Tibial artery (tissue), 4 donors: Measurements from ENCODE around the gene SPATA32.
A peak's percentile ranks its signal among the peaks of the same experiment; 100 is the strongest.

Source experiments
- DNase-seq, 2 donors: peaks; one replicate each; pipeline ENCODE4 v3.0.0-alpha.2; 2019
- H3K27ac ChIP-seq, 2 donors: fragments of 200-600 bp; sonication (generic) in 1 of 2; 1 replicate in 1 of 2; 2 replicates in 1 of 2; pipeline ENCODE4 v1.5.1; 2018 to 2019; ENCODE audit warnings: mild to moderate bottlenecking in 1 of 2
- H3K27me3 ChIP-seq, 2 donors: fragments of 200-600 bp; sonication (generic) in 1 of 2; one replicate each; pipeline versions ENCODE4 v1.5.1 to v1.6.0; 2016 to 2019
- H3K36me3 ChIP-seq, 3 donors: fragments of 200-600 bp; sonication (generic) in 2 of 3; one replicate each; pipeline ENCODE4 v1.5.1; 2016 to 2019; ENCODE audit warnings: mild to moderate bottlenecking in 2 of 3
- H3K4me1 ChIP-seq, 4 donors: fragments of 200-600 bp; sonication (generic) in 2 of 4; 1 replicate in 3 of 4; 2 replicates in 1 of 4; pipeline ENCODE4 v1.5.1; 2016 to 2019
- H3K4me3 ChIP-seq, 2 donors: fragments of 200-600 bp; sonication (generic) in 1 of 2; 1 replicate in 1 of 2; 2 replicates in 1 of 2; pipeline ENCODE4 v1.5.1; 2018 to 2019; ENCODE audit warnings: mild to moderate bottlenecking in 2 of 2
- H3K9me3 ChIP-seq, 3 donors: fragments of 200-600 bp; sonication (generic) in 1 of 3; one replicate each; pipeline ENCODE4 v1.5.1; 2016 to 2019
- intact Hi-C: fragments of 100-400 bp; cut with DNase I; formaldehyde crosslinking; loops from one replicate; pipeline ENCODE4 v1.15.0; 2023; ENCODE audit warnings: low total_unique reads
- TF ChIP-seq, protein P1 (sequence below), 2 experiments: fragments of 200-600 bp in 1 of 2; fragments of 450-650 bp in 1 of 2; IDR thresholded peaks; one replicate each; pipeline ENCODE4 v1.5.1; 2017 to 2019; ENCODE audit warnings: antibody characterized with exemption in 2 of 2, mild to moderate bottlenecking in 1 of 2, moderate library complexity in 1 of 2

SPATA32 gene

GRCh38 chr17:45247429-45248131, 14.3 kb downstream of the SPATA32 start:
- H3K4me1 ChIP-seq, result peaks cover 0 to 19% (median 18%) of the 10 kb centered on the region in 4 donors
- peaks cover 0 to 45% of the 10 kb centered on the region in 2 donors for H3K27me3 ChIP-seq
- TF ChIP-seq, protein P1, sequence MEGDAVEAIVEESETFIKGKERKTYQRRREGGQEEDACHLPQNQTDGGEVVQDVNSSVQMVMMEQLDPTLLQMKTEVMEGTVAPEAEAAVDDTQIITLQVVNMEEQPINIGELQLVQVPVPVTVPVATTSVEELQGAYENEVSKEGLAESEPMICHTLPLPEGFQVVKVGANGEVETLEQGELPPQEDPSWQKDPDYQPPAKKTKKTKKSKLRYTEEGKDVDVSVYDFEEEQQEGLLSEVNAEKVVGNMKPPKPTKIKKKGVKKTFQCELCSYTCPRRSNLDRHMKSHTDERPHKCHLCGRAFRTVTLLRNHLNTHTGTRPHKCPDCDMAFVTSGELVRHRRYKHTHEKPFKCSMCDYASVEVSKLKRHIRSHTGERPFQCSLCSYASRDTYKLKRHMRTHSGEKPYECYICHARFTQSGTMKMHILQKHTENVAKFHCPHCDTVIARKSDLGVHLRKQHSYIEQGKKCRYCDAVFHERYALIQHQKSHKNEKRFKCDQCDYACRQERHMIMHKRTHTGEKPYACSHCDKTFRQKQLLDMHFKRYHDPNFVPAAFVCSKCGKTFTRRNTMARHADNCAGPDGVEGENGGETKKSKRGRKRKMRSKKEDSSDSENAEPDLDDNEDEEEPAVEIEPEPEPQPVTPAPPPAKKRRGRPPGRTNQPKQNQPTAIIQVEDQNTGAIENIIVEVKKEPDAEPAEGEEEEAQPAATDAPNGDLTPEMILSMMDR (IDR thresholded peaks at IDR 0.05), result no peak
- H3K4me3 ChIP-seq, result peak overlapping the region; percentile 46 to 60
- DNase-seq, result peak; percentile 68 to 87
- no peak overlapping the region for H3K27ac ChIP-seq
- intact Hi-C loops, result no loop called here
- peaks cover 0 to 14% (median 0%) of the 10 kb centered on the region in 3 donors for H3K36me3 ChIP-seq
- H3K9me3 ChIP-seq, result no peaks in the 10 kb centered on the region

- Histone ChIP-seq H3K36me3 (peaks cover 0 to 14% (median 0%) of the 10 kb centered on the region in 3 donors), H3K9me3 (no peaks in the 10 kb centered on the region), H3K27me3 (peaks cover 0 to 52% of the 10 kb centered on the region in 2 donors), H3K27ac (no peak overlapping the region), H3K4me1 (peaks cover 0 to 20% (median 18%) of the 10 kb centered on the region in 4 donors), H3K4me3 (peak overlapping the region; percentile 46 to 60)
- TF ChIP-seq, protein P1 (IDR thresholded peaks at IDR 0.05), result no peak
- intact Hi-C loops, result no loop called here
- no peak for DNase-seq
Observed at GRCh38 chr17:45246861-45247428, 14.9 kb downstream of the SPATA32 start.

DNA sequence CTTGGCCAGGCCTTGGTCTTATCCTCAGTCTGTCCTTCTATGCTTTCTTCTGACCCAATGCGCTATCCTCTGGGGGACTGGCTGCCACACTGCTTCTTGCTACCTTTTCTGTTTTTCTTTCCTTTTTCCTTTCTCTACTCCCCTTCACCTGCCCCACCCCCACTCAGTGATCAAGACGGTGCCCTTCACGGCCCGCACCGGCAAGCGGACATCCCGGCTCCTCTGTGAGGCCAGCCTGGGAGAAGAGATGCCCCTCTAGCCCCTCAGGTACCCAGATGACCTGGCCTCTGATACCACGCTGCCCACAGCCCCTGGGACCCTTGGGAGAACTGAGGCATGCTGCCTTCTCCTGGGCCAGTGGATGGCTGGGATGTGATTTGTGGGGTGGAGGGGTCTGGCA, 15.6 kb downstream of the SPATA32 start:
- H3K4me1 ChIP-seq, result peaks cover 0 to 26% (median 24%) of the 10 kb centered on the region in 4 donors
- H3K9me3 ChIP-seq, result no peaks in the 10 kb centered on the region
- no peak overlapping the region for H3K27ac ChIP-seq
- no peak for DNase-seq
- H3K27me3 ChIP-seq, result peaks cover 0 to 58% of the 10 kb centered on the region in 2 donors
- H3K4me3 ChIP-seq, result no peak overlapping the region
- H3K36me3 ChIP-seq, result peaks cover 0 to 14% (median 0%) of the 10 kb centered on the region in 3 donors
- intact Hi-C loops, result no loop called here
- TF ChIP-seq, protein P1 (IDR thresholded peaks at IDR 0.05), result no peak

DNA sequence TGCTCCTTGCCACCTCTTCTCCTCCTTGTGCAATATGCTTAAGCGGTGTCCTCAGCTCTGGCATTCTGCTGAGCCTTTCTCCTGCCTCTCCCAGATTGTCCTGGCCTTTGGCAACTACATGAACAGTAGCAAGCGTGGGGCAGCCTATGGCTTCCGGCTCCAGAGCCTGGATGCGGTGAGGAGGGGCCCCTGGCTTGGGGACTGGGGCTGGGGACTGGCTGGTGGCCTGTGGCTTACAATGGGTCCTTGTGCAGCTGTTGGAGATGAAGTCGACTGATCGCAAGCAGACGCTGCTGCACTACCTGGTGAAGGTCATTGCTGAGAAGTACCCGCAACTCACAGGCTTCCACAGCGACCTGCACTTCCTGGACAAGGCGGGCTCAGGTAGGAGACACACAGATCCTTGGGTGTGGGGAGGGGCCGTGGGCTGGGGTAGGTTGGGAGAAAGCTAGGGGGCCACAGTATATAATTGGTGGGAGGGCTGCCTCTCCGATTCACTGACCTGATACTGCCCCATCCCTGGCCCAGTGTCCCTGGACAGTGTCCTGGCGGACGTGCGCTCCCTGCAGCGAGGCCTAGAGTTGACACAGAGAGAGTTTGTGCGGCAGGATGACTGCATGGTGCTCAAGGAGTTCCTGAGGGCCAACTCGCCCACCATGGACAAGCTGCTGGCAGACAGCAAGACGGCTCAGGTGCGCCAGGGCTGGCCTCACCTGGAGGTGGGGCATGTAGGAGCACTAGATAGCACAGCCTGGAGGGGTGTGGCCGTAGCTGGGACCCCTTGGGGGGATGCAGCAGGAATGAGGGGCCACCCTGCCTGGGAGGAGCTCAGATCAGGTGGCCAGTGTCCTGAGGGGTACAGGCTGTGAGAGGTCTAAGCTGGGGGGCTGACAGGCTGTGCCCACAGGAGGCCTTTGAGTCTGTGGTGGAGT, 16.9 kb downstream of the SPATA32 start:
- Histone ChIP-seq H3K27me3 (peaks cover 0 to 71% of the 10 kb centered on the region in 2 donors), H3K36me3 (peaks cover 0 to 14% (median 0%) of the 10 kb centered on the region in 3 donors), H3K4me1 (peaks cover 0 to 35% (median 29%) of the 10 kb centered on the region in 4 donors), H3K9me3 (no peaks in the 10 kb centered on the region), H3K27ac (no peak overlapping the region), H3K4me3 (no peak overlapping the region)
- DNase-seq, result no peak
- TF ChIP-seq, protein P1 (IDR thresholded peaks at IDR 0.05), result no peak
- intact Hi-C loops, result no loop called here

DNA sequence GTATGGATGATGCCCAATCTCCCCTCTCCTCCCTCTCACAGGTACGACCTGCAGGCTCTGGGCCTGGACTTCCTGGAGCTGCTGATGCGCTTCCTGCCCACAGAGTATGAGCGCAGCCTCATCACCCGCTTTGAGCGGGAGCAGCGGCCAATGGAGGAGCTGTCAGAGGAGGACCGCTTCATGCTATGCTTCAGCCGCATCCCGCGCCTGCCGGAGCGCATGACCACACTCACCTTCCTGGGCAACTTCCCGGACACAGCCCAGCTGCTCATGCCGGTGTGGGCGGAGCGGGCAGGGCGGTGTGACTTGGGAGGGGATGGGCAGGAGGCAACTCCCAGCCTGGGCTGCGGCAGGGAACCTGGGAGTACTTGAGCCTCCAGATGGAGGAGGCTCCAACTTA, 18.1 kb downstream of the SPATA32 start:
- intact Hi-C loops, result no loop called here
- Histone ChIP-seq H3K27me3 (peaks cover 0 to 83% of the 10 kb centered on the region in 2 donors), H3K36me3 (peaks cover 0 to 14% (median 0%) of the 10 kb centered on the region in 3 donors), H3K9me3 (no peaks in the 10 kb centered on the region), H3K27ac (no peak overlapping the region), H3K4me3 (no peak overlapping the region), H3K4me1 (peaks cover 0 to 35% (median 29%) of the 10 kb centered on the region in 4 donors)
- TF ChIP-seq, protein P1 (IDR thresholded peaks at IDR 0.05), result no peak
- DNase-seq, result no peak
